ENCODE results near the gene HAS3. TPM values are rescaled to one million over a fixed set of nuclear protein-coding genes. Genes with fewer than 3 reads are reported as not detected.

Gene HAS3
- total RNA-seq, 4 donors from 2014 or later = 0.23 to 10.0 (median 1.6) TPM; not detected in 1

DNA sequence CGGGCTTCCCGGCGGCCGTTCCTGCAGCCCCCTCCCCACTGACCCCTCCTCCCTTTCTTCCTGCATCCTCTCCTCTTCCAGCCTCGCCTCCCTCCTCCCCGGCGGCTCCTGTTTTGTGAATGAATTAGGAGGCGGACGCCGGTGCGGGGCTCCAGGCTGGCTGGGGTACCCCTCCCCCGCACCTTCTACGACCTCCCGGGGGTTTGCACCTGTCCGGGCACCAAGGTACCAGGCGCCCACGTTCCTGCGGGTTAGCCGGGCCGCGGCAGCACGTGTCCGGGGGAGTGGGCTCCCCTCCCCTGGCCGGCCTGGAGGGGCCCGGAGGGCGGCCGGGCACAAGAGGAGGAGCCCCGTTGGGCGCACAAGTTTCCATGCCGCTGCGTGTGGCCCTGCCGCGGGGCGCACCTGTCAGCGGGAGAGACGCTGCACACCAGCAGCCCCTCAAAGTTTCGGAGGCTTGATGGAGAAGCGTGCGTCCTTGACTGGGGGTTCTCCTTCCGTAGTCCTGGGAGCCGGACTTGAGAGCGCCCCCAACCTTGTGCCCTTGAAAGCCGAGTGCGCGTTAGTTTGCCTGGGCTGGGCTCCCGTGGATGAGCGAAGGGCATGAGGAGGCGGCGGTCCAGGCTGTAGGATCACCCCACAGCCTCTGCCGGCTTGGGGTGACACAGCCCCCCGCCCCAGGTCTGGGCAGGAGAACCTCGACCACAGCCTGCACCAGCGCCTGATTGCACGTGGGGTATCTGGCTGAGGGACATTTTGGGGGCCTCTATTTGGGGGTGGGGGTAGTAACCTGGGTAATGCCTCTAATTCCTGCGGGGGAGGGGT, 1.2 kb downstream of the HAS3 start:
- in situ Hi-C loops (cut with MboI; ENCODE audit: low sequenced_read_pairs in 4 of 4) = loop anchor here in 2 of 4 donors (25.0 kb wide), 1 partner anchor 569 kb away; the partner anchor contains the start of gene ZFP90 (in 2 of the 2)
- ATAC-seq (no peak), DNase-seq (no peak)
- intact Hi-C loops (cut with DNase I; ENCODE audit: low total_unique reads) = loop anchor here (5.0 kb wide), 1 partner anchor 204 kb away; no protein-coding TSS in a partner anchor
- H3K27me3 ChIP-seq = no peaks in the 10 kb centered on the region
- H3K9me3 ChIP-seq = no peaks in the 10 kb centered on the region
- H3K27ac ChIP-seq = no peak overlapping the region
- peaks cover 16 to 19% of the 10 kb centered on the region in 2 donors for H3K4me1 ChIP-seq
- peaks cover 0 to 6% of the 10 kb centered on the region in 2 donors for H3K36me3 ChIP-seq
- TF ChIP-seq CTCF (IDR thresholded peaks at IDR 0.05 in 4 of 5, conservative IDR thresholded peaks at IDR 0.05 in 1 of 5) (no peak), POLR2A (IDR thresholded peaks at IDR 0.05) (no peak)
- H3K4me3 ChIP-seq = peak overlapping the region; percentile 49 to 59 (median 54)

DNA sequence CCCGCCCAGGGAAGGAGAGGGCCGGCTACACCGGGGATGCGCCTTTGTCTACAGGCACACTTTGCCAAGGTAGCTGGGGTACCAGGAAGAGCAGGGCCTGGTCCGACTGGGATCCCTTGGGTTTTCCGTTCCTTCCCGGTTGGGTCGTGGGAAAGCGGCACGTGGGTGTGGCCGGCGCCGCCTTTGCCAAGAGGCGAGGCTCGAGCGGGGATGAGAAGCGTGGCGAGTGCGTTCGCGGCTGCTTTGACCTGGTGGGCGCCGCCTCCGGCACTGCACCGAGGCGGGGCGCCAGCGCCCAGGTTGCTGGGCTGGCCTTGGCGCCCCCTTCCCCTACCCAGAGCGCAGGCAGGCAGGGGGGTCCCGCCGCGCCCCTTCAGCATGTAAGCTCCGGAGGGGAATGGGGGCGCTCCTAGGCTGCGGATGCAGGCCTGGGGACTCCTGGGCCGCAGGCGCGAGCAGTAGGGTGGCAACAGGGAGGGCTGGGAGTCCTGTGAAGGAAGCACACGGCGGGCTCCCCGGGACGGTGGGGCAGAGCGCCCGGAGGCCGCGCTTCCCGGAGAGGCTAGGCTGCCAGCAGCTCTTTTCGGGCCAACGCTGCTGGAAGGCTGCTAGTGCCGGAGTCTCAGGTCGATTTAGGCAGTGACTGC, 2.0 kb downstream of the HAS3 start:
- intact Hi-C loops (cut with DNase I; ENCODE audit: low total_unique reads) (loop anchor here (5.0 kb wide), 1 partner anchor 205 kb away; no protein-coding TSS in a partner anchor), in situ Hi-C loops (cut with MboI; ENCODE audit: low sequenced_read_pairs in 4 of 4) (loop anchor here in 2 of 4 donors (25.0 kb wide), 1 partner anchor 570 kb away; the partner anchor contains the start of gene ZFP90 (in 2 of the 2))
- Histone ChIP-seq H3K9me3 (no peaks in the 10 kb centered on the region), H3K4me3 (peak overlapping the region; percentile 49 to 59 (median 54)), H3K36me3 (peaks cover 0 to 6% of the 10 kb centered on the region in 2 donors), H3K27me3 (no peaks in the 10 kb centered on the region), H3K4me1 (peaks cover 16 to 19% of the 10 kb centered on the region in 2 donors), H3K27ac (no peak overlapping the region)
- no peak for TF ChIP-seq CTCF (IDR thresholded peaks at IDR 0.05 in 4 of 5, conservative IDR thresholded peaks at IDR 0.05 in 1 of 5)
- TF ChIP-seq POLR2A (IDR thresholded peaks at IDR 0.05) = no peak
- DNase-seq = no peak
- ATAC-seq = no peak

- intact Hi-C loops (cut with DNase I; ENCODE audit: low total_unique reads) (loop anchor here (5.0 kb wide), 1 partner anchor 206 kb away; no protein-coding TSS in a partner anchor), in situ Hi-C loops (cut with MboI; ENCODE audit: low sequenced_read_pairs in 4 of 4) (loop anchor here in 2 of 4 donors (25.0 kb wide), 1 partner anchor 571 kb away; the partner anchor contains the start of gene ZFP90 (in 2 of the 2))
- peak overlapping the region in 2 of 4 donors; percentile 50 to 59 for H3K4me3 ChIP-seq
- H3K27me3 ChIP-seq = no peaks in the 10 kb centered on the region
- ATAC-seq = no peak
- H3K4me1 ChIP-seq = peaks cover 16 to 19% of the 10 kb centered on the region in 2 donors
- no peak for DNase-seq
- TF ChIP-seq CTCF (IDR thresholded peaks at IDR 0.05 in 4 of 5, conservative IDR thresholded peaks at IDR 0.05 in 1 of 5) = no peak
- no peak for TF ChIP-seq POLR2A (IDR thresholded peaks at IDR 0.05)
- H3K36me3 ChIP-seq = peaks cover 0 to 8% of the 10 kb centered on the region in 2 donors
- H3K9me3 ChIP-seq = no peaks in the 10 kb centered on the region
- no peak overlapping the region for H3K27ac ChIP-seq
These were observed 2.8 kb downstream of the HAS3 start for GRCh38 chr16:69108064-69108904.

DNA sequence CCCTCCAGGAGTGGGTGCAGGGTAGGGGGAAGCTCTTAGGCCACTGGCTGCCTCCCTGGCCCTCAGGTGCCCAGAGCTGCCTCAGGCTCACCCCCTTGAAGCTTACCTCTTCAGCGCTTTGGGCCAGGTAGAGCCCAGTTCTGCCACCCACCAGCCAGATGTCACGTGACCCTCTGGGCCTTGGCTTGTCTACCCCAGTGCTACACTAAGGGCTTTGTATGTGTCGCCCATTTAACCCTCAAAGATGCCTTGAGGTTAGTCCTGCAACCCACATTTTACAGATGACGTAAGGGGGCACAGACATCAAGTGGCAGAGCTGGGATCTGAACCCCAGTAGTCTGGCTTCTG, 3.4 kb downstream of the HAS3 start:
- DNase-seq (no peak), ATAC-seq (no peak)
- intact Hi-C loops (cut with DNase I; ENCODE audit: low total_unique reads) = loop anchor here (5.0 kb wide), 1 partner anchor 207 kb away; no protein-coding TSS in a partner anchor
- Histone ChIP-seq H3K27ac (no peak overlapping the region), H3K27me3 (no peaks in the 10 kb centered on the region), H3K9me3 (no peaks in the 10 kb centered on the region), H3K4me1 (peaks cover 16 to 19% of the 10 kb centered on the region in 2 donors), H3K36me3 (peaks cover 0 to 13% of the 10 kb centered on the region in 2 donors), H3K4me3 (no peak overlapping the region)
- in situ Hi-C loops (cut with MboI; ENCODE audit: low sequenced_read_pairs in 4 of 4) = loop anchor here in 2 of 4 donors (25.0 kb wide), 1 partner anchor 572 kb away; the partner anchor contains the start of gene ZFP90 (in 2 of the 2)
- no peak for TF ChIP-seq CTCF (IDR thresholded peaks at IDR 0.05 in 4 of 5, conservative IDR thresholded peaks at IDR 0.05 in 1 of 5)
- no peak for TF ChIP-seq POLR2A (IDR thresholded peaks at IDR 0.05)

Measured in gastrocnemius medialis (tissue), 4 donors.